ENCODE measurements around the gene CCDC90B. TPM values are rescaled to one million over a fixed set of nuclear protein-coding genes. Genes with fewer than 3 reads are reported as not detected.
"Not testable (repeated sequence)": the region's sequence is repeated elsewhere in the genome, so short reads cannot be mapped to it uniquely, and the experiment has no call there.

Gene CCDC90B
- total RNA-seq, 1 donor from 2014 or later: 59.7 TPM

- DNase-seq (ENCODE audit: extremely low read depth, low read depth, low spot score): no peak
These were observed 6.7 kb upstream of the CCDC90B start for GRCh38 chr11:83292709-83293456.

- DNase-seq (ENCODE audit: extremely low read depth, low read depth, low spot score): no peak
These were observed 1.5 kb upstream of the CCDC90B start for GRCh38 chr11:83287631-83288030.

GRCh38 chr11:83285151-83285770 is 906 bp downstream of the CCDC90B start:
- DNase-seq (ENCODE audit: extremely low read depth, low read depth, low spot score): no peak

GRCh38 chr11:83284501-83285150 is 1.5 kb downstream of the CCDC90B start:
- DNase-seq (ENCODE audit: extremely low read depth, low read depth, low spot score): no peak

- no peak for DNase-seq (ENCODE audit: extremely low read depth, low read depth, low spot score)
These were observed 4.0 kb downstream of the CCDC90B start for GRCh38 chr11:83282084-83282716.

- no peak for DNase-seq (ENCODE audit: extremely low read depth, low read depth, low spot score)
These were observed 5.9 kb downstream of the CCDC90B start for GRCh38 chr11:83280256-83280655.

- no peak for DNase-seq (ENCODE audit: extremely low read depth, low read depth, low spot score)
These were observed 7.8 kb downstream of the CCDC90B start for GRCh38 chr11:83278351-83278750.

GRCh38 chr11:83275888-83276641 is 10.1 kb downstream of the CCDC90B start:
- no peak for DNase-seq (ENCODE audit: extremely low read depth, low read depth, low spot score)

- DNase-seq (ENCODE audit: extremely low read depth, low read depth, low spot score): no peak
These were observed 13.5 kb downstream of the CCDC90B start for GRCh38 chr11:83272627-83273026.

- DNase-seq (ENCODE audit: extremely low read depth, low read depth, low spot score): not testable (repeated sequence)
These were observed 14.4 kb downstream of the CCDC90B start for GRCh38 chr11:83271734-83272133.

GRCh38 chr11:83269080-83269479 is 17.1 kb downstream of the CCDC90B start:
- DNase-seq (ENCODE audit: extremely low read depth, low read depth, low spot score): not testable (repeated sequence)

- no peak for DNase-seq (ENCODE audit: extremely low read depth, low read depth, low spot score)
These were observed 20.8 kb downstream of the CCDC90B start for GRCh38 chr11:83265331-83265730.

- no peak for DNase-seq (ENCODE audit: extremely low read depth, low read depth, low spot score)
These were observed 26.6 kb downstream of the CCDC90B start for GRCh38 chr11:83259559-83259958.

GRCh38 chr11:83257761-83258168 is 28.4 kb downstream of the CCDC90B start:
- peak; percentile 39 for DNase-seq (ENCODE audit: extremely low read depth, low read depth, low spot score)

GRCh38 chr11:83256602-83257340 is 29.4 kb downstream of the CCDC90B start:
- no peak for DNase-seq (ENCODE audit: extremely low read depth, low read depth, low spot score)

- DNase-seq (ENCODE audit: extremely low read depth, low read depth, low spot score): no peak
These were observed 30.8 kb downstream of the CCDC90B start for GRCh38 chr11:83255366-83255765.

- DNase-seq (ENCODE audit: extremely low read depth, low read depth, low spot score): no peak
These were observed 33.2 kb downstream of the CCDC90B start for GRCh38 chr11:83252941-83253340.

- no peak for DNase-seq (ENCODE audit: extremely low read depth, low read depth, low spot score)
These were observed 33.9 kb downstream of the CCDC90B start for GRCh38 chr11:83252266-83252665.

GRCh38 chr11:83249972-83250593 is 36.1 kb downstream of the CCDC90B start:
- DNase-seq (ENCODE audit: extremely low read depth, low read depth, low spot score): peak; percentile 29

GRCh38 chr11:83249445-83249844 is 36.7 kb downstream of the CCDC90B start:
- no peak for DNase-seq (ENCODE audit: extremely low read depth, low read depth, low spot score)
